NCI-H2081 (cell line): Measurements from ENCODE around the gene NEDD9.

Experiments used
- DNase-seq, 2 experiments: peaks; one replicate each; lab custom pipeline; 2025; lab: John Stamatoyannopoulos, UW

Gene NEDD9

DNA sequence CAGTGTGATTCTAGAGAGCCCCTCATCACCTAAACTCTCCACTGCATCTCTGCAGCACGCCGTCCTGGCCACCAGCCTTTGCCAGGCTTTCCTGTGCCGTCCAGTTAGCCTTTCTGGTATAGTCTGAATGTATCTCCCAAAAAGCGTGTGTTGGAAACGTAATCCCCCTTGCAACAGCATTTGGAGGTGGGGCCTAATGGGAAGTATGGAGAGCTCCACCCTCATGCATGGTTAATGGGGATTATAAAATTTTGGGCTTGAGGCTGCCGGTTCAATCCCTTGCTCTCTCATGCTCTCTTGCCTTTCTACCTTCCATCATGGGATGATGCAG, 53.4 kb downstream of the NEDD9 start:
- no peak for DNase-seq

DNA sequence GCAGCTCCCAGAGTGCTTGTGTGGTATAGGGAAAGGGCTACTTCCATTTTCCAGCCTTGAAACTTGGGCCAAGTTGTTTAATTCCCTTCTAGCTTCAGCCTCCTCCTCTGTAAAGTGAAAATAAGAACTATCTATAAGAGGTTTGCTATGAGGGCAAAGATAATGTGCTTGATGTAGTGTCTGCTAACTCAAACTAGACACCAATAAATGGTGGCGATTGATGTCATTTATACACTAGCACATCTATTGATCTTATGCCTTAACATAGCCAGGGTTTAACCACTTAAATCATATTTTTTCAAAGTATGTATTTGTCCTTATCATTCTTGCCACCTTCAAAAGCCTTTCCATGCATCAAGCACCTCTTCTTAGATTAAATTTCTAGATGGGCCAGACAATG, 55.2 kb downstream of the NEDD9 start:
- no peak for DNase-seq

DNA sequence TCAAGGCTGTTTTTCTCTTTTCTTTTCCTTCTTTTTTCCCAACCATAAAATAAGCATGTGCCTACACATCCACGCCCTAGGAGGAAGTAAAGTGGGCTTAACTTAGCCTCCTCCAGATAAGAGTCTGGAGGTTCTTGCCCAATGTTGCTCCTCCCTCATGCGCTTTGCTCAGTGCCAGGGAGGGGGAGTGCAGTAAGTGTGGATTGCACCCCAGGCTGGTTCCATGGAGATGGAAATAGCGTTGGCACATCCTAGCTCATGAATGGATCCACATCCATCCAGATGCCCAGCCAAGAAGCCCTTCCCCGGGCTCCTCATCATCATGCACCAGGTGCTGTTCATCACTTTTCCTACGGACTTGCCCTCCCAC, 58.2 kb downstream of the NEDD9 start:
- no peak for DNase-seq

DNA sequence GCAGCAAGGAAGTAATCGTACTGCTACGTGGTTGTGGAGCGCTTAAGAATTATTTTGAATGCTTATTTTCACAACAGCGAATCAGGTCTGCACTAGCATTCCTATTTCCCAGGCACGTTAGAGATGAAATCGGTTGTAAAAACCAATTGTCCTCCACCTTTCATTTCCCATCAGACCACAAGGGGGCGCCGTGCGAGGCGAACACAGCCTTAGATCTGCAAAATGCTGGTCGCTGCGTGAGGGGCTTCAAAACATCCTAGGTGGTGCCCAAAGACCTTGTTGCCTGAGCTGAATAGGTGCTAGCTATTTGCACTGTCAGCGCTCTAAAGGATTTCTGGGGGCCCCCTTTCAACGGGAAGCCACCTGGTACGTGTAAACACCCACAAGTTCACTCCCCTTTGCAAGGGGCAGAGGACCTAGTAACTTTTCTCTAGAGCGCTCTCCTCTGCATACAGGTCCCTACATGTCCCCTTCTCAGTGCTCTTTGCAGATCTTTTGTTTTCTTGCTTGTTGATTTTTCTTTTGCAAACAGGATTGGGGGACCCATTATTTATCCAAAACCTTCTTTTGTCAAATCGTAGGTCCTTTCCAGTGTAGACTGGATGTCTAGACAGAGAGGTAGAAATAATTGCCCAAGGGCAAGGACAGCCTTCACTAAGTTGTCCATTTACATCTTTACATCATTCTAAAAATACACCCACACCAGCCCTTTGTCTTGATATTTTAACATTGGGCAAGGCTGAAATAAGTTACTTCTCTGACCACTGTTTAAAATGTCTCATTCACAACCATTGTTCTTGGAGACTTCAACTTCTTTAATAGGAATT, 59.8 kb downstream of the NEDD9 start:
- peak; percentile 30 to 33 for DNase-seq

DNA sequence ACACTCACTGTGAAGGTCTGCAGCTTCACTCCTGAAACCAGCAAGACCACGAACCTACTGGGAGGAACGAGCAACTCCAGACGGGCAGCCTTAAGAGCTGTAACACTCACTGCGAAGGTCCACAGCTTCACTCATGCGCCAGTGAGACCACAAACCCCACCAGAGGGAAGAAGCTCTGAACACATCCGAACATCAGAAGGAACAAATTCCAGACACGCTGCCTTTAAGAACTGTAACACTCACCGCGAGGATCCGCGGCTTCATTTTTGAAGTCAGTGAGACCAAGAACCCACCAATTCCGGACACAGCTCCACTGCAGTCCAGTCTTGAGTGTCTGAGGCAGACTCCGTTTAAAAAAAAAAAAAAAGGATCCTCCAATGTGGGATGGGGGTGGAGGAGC, 60.5 kb downstream of the NEDD9 start:
- no peak for DNase-seq

DNA sequence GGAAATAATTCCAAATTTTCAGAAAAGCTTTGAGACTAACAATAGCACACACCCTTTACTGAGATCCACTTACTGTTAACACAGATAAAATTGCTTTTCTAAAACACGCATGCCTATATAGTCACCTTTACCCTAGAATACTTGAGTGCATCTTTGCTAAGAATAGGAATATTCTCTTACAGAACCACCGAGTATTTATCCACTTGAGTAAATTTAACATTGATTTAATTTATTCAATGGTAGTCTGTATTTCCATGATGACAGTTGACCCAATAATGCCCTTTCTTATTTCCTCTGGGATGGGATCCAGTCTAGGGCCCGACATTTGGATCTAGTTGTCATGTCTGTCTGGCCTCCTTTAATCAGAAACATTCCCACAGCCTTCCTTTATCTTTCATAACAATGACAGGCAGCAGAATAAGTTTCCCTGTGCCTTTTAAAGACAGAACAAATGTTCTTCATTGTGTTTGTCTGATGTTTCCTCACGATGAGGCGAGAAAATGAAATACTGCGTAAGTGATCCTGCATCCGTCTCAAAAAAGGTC, 64.3 kb downstream of the NEDD9 start:
- DNase-seq = no peak

DNA sequence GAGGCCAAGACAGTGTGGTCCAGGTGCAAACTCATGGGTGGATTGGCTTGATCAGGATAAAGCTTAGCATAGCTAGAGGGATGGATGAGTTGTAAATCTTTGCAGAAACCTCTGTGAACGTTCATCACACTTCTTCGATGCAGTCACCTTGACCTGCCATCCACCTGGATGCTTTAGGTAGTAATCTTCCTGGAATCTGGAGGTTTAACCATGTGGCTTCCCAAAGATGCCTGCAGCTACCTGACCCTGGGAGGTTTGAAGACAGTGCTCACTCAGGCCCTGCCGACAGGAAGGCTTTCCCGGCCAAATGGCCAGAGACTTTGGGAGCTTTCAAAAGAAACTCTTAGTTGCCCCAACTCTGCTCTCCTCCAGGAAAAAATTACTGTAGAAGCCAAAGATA, 65.5 kb downstream of the NEDD9 start:
- DNase-seq = no peak

DNA sequence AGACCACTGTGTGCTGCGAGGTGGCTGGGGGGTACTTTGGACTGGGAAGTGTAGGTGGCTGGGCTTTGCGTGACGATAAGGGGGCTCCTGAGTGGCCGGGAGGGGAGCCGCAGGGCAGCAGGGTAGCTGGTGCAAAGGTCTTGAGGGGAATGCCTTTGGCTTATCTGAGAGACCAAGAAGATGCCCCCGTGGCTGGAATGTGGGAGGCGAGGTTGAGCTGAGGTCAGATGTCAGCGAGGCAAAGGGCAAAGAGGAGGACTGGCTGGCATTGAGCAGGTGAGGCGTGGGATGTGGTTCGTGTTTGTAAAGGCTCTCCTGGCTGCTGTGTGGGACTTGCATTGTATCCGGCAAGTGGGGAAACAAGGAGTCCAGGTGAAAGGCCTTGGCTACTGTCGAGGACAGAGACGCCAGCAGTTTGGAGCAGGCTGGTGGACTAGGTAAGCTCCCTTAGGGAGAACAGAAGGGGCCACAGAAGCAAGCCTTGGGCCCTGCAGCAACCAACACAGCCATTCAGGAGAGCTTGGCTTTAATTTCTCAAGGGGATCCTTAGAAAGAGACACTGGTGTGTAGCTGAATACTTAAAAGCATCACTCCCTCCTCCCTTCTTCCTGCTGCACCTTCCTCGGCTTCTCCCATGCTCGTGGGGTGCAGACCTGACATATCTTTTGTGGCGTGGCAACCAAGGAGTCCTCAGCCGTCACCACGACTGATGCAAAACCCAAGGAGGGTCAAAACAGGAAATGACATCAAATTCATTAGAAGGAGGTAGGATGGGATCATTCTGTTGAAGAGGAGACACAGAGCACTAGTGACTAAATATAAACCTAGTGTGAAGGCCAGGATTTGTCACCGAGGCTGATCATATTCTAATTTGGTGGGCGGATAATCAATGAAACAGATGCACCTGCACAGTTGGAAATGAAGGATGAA, 67.5 kb downstream of the NEDD9 start:
- DNase-seq = no peak

DNA sequence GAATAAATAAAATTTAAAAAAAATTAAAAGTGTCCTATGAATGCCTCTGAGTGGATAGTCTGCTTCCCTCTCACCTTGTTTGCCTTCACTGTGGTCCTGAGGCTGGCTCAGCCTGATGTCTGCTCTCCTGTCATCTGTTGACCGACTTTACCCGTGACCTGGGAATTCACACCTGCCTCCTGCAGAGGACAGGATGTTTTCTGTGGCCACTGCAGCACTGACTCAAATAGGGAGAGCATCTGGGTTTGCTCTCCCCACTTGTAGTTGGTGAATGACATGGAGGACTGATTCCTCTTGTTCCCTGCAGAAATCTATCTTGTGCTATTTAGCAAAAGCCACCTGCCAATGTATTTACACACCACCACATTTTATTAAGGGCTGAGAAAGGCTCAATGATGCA, 68.5 kb downstream of the NEDD9 start:
- DNase-seq = no peak

DNA sequence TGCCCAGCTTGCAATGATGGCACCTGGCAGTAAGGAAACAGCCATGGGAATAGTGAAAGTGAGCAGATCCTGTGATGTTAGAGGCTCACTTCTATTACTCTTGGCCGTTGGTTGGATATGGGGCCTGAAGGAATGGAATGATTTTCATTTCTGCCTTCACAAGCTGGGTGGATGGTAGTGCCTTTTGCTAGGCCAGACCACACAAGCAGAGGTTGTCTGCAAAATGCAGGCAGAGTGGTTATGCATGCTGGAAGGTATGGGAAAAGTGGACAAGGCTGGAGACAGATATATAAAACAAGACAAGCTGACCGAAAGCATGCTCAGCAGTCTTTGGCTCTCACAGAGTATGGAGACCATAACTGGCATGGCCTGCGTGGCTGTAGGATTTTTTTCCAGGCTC, 70.2 kb downstream of the NEDD9 start:
- no peak for DNase-seq

DNA sequence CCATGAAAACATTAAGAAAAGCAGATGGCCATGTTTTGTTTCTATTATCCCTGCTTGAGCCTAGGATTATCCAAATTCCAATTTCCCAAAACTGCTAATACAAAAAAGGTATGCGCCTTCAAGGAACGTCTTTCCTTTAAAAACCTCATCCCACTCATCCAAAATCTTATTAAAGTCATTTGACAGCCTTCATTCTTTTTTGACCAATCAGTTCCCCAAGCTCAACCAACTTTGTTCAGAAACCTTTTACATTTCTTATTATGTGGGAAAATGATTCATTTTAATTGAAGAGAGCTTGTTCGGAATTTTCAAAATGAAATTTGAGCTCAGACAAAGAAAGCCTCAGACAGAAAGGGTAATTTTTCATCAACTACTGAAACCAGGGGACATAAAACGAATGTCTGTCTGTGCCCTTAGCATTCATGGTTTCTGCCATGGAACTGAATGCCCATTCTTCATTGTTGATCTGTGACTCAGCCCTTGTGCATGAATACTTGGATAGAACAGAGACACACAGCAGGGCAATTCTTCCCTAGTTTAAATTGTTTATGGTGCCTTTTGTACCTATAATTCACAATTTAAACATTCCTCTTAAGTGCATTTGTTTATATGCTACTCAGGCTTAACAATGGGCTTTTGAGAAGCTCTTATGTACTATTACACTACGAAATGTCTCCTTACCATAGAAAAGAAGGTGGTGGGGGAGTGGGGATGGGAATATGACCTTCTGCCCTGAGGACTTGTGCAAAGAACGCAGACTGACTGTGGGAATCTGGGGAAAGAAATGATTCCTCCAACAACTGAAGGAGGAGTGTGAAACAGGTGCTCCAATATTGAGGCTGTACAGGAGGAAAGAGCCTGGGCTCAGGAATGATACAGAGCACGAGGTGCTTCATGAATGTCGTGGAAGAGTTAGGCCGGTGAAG, 71.2 kb downstream of the NEDD9 start:
- no peak for DNase-seq

DNA sequence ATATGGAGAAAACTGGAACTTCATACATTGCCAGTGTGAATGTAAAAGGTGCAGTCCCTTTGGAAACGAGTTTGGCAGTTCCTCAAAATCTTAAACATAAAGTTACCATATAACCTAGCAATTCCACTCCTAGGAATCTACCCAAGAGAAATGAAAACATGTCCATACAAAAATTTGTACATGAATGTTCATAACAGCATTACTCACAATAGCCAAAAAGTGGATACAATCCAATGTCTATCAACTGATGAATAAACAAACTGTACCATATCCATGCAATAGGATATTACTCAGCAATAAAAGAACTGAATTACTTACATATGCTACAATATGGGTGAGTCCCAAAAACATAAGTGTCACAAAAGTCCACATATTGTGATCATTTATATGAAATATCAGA, 72.3 kb downstream of the NEDD9 start:
- no peak for DNase-seq

DNA sequence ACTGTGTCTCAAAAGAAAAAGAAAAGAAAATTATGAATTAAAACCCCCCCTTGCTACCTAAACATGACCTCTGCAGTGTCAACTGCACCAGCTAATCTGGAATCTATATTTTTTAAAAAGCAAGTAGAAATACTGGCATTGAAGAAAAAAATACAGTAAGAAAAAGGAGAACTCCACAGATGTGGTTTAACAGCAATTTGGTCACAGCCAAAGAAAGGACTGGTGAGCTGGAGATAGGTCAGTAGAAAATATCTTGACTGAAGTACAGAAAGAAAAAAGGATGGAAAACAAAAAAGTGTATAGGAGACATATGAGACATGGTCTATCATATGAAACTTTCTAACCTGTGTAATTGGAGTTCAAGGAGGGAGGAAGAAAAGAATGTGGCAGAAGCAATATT, 76.9 kb downstream of the NEDD9 start:
- no peak for DNase-seq

DNA sequence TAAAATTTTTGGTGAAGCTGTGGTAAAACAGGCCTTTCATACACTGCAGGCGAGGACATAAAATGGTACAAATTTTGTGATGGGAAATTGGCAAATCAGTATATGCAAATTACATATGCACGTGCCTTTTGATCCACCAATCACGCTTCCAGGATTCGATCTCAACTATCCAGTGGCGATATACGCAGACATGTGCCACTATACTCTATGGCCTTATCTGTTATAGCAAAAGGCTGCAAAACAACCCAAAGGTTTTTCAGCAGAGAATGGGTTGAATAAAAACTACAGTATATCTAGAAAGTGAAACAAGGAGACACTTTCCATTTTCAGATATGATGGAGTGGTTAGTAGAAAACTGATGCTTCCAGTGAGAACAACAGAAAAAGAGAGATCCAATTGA, 79.0 kb downstream of the NEDD9 start:
- DNase-seq = no peak

DNA sequence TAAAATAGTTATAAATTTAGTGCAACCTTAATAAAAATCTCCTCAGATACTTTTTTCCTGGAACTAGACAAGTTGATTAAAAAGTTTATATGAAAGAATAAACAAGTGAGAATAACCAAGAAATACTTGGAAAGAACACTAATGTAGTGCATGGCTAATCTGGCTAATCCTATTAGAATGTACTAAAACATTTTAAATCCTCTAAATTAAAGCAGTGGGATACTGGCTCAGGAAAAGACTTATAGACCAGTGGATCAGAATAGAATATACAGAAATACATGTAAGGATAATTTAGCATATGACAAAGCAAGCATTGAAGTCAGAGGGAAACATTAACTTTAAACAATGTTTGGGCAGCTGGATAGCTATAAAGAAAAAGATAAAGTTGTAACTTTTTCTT, 79.9 kb downstream of the NEDD9 start:
- no peak for DNase-seq

DNA sequence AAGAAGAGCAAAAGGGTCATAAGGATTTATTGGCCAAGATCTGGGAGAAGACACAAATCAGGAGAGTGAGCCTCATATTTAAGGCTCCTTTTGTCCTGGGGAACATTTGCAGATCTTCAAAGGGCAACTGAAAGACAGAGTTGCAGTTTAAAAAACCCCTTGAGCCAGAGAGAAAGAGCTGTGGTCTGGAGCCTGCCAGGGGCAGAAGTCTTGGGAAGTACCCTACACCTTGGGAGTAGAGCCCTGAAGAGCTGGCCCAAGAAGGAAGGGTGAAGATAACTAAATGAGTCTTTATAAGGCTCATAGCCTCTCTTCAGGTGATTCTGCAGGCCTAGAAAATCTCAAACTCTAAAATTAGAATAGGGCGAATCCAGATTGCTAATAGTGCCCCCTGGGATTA, 81.0 kb downstream of the NEDD9 start:
- no peak for DNase-seq

DNA sequence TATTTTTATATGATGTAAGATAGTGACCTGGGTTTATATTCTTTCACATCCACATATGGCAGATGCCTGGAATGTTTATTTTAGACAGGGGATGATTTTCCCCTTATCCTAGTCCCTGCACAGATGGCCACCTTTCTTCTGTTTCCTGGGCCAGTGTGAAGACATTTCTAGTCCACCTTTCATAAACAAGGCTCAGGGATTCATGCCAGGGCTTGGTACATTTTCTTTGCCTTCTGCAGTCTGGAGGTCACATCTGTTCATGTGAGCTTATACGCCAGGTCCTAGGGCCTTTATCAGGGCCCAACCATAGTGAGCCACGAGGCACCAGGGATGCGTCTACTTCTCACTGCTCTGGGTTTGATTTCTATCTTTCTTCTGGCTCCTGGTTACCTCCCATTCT, 82.9 kb downstream of the NEDD9 start:
- DNase-seq = no peak

DNA sequence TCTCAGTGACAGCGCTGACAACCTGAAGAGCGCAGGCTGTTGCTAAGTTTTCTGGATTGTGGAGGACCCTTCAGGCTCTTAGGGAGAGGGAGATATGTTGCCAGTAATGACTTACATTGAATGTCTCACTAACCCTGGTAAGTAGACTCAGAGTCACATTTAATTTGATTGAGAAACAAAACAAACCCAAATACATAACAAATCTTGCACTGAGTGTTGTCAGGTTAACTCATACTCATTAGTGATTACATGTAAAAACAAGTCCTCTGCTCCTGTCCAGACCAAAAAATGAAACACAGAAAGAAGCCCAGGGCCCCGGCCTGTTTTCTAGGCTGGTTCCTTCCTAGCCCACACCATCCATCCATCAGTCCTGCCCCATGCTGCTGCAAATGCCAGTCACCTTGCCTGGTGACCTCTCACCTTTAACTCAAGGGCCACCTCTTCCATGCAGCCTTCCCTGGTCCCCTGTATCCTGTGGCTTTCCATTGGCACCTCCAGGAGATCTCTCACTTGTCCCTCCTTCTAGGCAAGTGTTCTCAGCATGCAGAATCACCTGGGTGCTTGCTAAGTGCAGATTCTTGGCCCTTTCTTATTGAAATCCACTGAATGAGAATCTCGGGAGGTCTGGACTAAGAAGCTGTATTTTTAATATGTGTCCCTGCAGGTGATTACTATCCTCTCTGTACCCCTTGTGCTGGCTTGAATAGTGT, 86.2 kb downstream of the NEDD9 start:
- no peak for DNase-seq

DNA sequence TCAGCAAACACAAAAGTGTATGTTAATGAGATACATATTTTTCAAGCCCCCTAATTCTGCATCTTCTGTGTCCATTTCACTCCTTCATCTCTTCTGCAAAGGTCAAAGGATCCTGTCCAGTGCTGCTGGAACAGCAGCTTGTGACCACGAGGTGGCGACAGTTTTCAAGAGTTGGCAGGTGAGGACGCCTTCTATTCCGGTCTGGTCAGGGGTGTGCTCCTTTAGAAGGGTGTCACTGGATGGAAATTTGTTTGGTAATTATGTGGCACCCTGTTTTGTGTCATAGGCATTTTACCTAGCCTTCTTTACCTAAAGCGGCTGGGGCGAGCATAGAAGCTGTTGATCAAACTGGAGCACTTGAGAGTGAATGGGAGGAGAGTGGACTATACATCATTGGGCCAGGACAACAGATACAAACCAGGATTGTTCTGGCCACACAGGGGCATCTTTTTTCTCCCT, 88.0 kb downstream of the NEDD9 start:
- peak; percentile 35 to 67 for DNase-seq

DNA sequence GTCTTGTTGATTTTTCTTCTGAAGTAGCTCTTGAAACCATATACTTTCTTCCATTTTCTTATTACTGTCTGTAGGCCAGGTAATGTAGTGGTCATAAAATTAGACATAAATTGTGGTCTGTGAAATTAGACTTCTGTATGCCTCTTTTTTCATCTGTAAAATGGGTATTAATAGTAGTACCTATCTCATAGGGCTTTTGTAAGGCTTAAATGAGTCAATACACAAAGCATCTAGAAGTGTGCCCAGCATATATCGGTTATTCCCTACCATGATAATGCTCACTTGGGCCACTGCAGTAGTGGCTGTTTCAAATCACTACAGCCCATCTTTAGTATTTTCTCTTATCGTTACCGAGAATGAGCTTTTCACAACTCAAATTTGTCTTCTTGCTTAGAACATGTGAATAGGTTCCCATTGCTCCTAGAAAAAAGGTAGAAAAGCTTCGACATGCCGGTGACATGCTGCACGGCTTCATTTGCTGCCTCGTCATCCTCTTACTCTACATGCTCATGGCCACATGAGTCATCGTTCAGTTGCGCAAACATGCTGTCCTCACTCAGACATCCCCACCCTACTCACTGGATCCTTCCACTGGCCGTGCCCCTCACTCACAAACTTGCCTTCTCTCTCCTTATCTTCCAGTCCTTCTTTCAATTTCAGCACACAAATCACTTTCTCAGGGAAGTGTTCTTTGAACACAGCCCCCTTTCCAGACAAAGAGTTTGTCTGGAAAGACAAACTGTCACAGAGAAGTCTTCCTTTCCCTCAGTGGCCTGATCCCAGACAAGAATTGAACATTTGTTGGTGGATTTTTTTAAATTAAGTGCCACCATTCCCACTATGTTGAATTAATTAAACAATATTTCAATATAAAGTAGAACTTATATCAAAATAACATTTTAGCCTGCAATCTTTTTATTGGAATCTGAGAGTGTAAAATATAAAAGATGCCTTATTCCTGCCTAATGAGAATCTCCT, 88.8 kb downstream of the NEDD9 start:
- no peak for DNase-seq
